Trophoblast cell (in vitro differentiated cells and primary cell): ENCODE data around the gene TMEM132D.

Experiments
- DNase-seq, 2 donors: peaks; one replicate each; pipeline ENCODE4 v3.0.0-alpha.2; 2016
- H2AFZ ChIP-seq: 2 replicates; pipeline ENCODE4 v1.6.1; 2013; ENCODE audit warnings: low read length, moderate library complexity, mild to moderate bottlenecking; ENCODE audit not compliant: insufficient read depth, poor library complexity
- H2AK5ac ChIP-seq: 2 replicates; pipeline ENCODE4 v1.6.1; 2013; ENCODE audit warnings: mild to moderate bottlenecking, low read length
- H2BK120ac ChIP-seq: 2 replicates; pipeline ENCODE4 v1.6.1; 2013; ENCODE audit warnings: low read length, mild to moderate bottlenecking, moderate library complexity; ENCODE audit not compliant: insufficient read depth, poor library complexity
- H2BK12ac ChIP-seq: 2 replicates; pipeline ENCODE4 v1.6.1; 2013; ENCODE audit warnings: mild to moderate bottlenecking, low read length, moderate library complexity
- H2BK5ac ChIP-seq: 2 replicates; pipeline ENCODE4 v1.6.1; 2013; ENCODE audit warnings: low read length, low read depth, moderate library complexity, mild to moderate bottlenecking; ENCODE audit not compliant: poor library complexity
- H3K14ac ChIP-seq: 2 replicates; pipeline ENCODE4 v1.6.1; 2013; ENCODE audit warnings: mild to moderate bottlenecking, low read length
- H3K18ac ChIP-seq: 2 replicates; pipeline ENCODE4 v1.6.1; 2013; ENCODE audit warnings: mild to moderate bottlenecking, low read length
- H3K23ac ChIP-seq: 2 replicates; pipeline ENCODE4 v1.6.1; 2013; ENCODE audit warnings: low read length
- H3K27ac ChIP-seq: 2 replicates; pipeline ENCODE4 v1.5.1; 2013; ENCODE audit warnings: low read depth, mild to moderate bottlenecking, inconsistent platforms, low read length, moderate library complexity
- H3K27me3 ChIP-seq: 2 replicates; pipeline ENCODE4 v1.6.1; 2013; ENCODE audit warnings: inconsistent platforms, mild to moderate bottlenecking, low read length, moderate library complexity; ENCODE audit not compliant: insufficient read depth
- H3K36me3 ChIP-seq, 2 experiments: 1 replicate in 1 of 2; 2 replicates in 1 of 2; pipeline ENCODE4 v1.6.1; 2013; ENCODE audit warnings: low read length in 2 of 2, mild to moderate bottlenecking in 2 of 2, moderate library complexity in 1 of 2; ENCODE audit not compliant: insufficient read depth in 2 of 2, control insufficient read depth in 1 of 2
- H3K4ac ChIP-seq: 2 replicates; pipeline ENCODE4 v1.6.1; 2013; ENCODE audit warnings: low read depth, mild to moderate bottlenecking, low read length, moderate library complexity
- H3K4me1 ChIP-seq, 2 experiments: 1 replicate in 1 of 2; 2 replicates in 1 of 2; pipeline ENCODE4 v1.6.1; 2013; ENCODE audit warnings: low read length in 2 of 2, mild to moderate bottlenecking in 2 of 2, moderate library complexity in 1 of 2; ENCODE audit not compliant: insufficient read depth in 2 of 2, control insufficient read depth in 1 of 2
- H3K4me2 ChIP-seq: 2 replicates; pipeline ENCODE4 v1.6.1; 2013; ENCODE audit warnings: inconsistent platforms, mild to moderate bottlenecking, low read length, moderate library complexity
- H3K4me3 ChIP-seq: 2 replicates; pipeline ENCODE4 v1.5.1; 2013; ENCODE audit warnings: mild to moderate bottlenecking, low read depth, low read length, inconsistent platforms
- H3K79me1 ChIP-seq: one replicate; pipeline ENCODE4 v1.6.1; 2013; ENCODE audit warnings: low read length
- H3K79me2 ChIP-seq: 2 replicates; pipeline ENCODE4 v1.6.1; 2013; ENCODE audit warnings: low read length, mild to moderate bottlenecking; ENCODE audit not compliant: control insufficient read depth, insufficient read depth, poor library complexity
- H3K9ac ChIP-seq: 2 replicates; pipeline ENCODE4 v1.6.1; 2013; ENCODE audit warnings: mild to moderate bottlenecking, low read length
- H3K9me3 ChIP-seq: 2 replicates; pipeline ENCODE4 v1.6.1; 2013; ENCODE audit warnings: low read depth, mild to moderate bottlenecking, control low read depth, inconsistent platforms, low read length; ENCODE audit not compliant: insufficient read depth
- H4K12ac ChIP-seq: 2 replicates; pipeline ENCODE4 v1.6.1; 2013; ENCODE audit warnings: low read depth, mild to moderate bottlenecking, low read length, moderate library complexity
- H4K8ac ChIP-seq: 2 replicates; pipeline ENCODE4 v1.6.1; 2013; ENCODE audit warnings: low read depth, mild to moderate bottlenecking, low read length, moderate library complexity
- H4K91ac ChIP-seq: one replicate; pipeline ENCODE4 v1.6.1; 2013; ENCODE audit warnings: low read depth, mild to moderate bottlenecking, low read length, moderate library complexity
- WGBS: extraction: QIAGEN DNeasy Blood & Tissue Kit; methylation state at CpG from one replicate; pipeline ENCODE4 v1.1.7; 2013; ENCODE audit warnings: missing lambda C conversion rate; ENCODE audit not compliant: insufficient read length, insufficient coverage; ENCODE audit errors: extremely low coverage; 5-methylcytosine and 5-hydroxymethylcytosine counted together

The TMEM132D gene

DNA sequence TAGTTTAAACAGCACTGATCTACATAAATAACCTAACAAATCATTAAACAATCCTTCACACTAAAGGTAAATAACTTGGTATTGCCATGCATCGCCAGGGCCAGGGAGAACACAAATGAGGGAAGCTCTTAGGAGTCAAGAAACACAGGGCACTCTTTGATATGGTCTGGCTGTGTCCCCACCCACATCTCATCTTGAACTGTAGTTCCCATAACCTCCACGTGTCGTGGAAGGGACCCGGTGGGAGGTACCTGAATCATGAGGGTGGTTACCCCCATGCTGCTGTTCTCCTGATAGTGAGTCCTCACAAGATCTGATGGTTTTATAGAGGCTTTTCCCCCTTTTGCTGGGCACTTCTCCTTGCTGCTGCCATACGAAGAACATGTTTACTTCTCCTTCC, 17.3 kb downstream of the TMEM132D start:
- H3K23ac ChIP-seq, result no peak overlapping the region
- no peak overlapping the region for H3K4me2 ChIP-seq
- H3K9ac ChIP-seq, result no peak overlapping the region
- H2AK5ac ChIP-seq, result no peak overlapping the region
- no peak overlapping the region for H4K8ac ChIP-seq
- H2BK120ac ChIP-seq, result no peak overlapping the region
- DNase-seq, result no peak
- H3K36me3 ChIP-seq, result no peaks in the 10 kb centered on the region
- no peak overlapping the region for H4K91ac ChIP-seq
- no peaks in the 10 kb centered on the region for H3K4me1 ChIP-seq
- H3K27me3 ChIP-seq, result no peaks in the 10 kb centered on the region
- H2AFZ ChIP-seq, result no peak overlapping the region
- no CpG with 5 or more reads among the region's 5 CpGs for WGBS
- no peak overlapping the region for H3K27ac ChIP-seq
- H3K4ac ChIP-seq, result no peak overlapping the region
- H3K79me1 ChIP-seq, result no peaks in the 10 kb centered on the region
- no peak overlapping the region for H2BK5ac ChIP-seq
- H2BK12ac ChIP-seq, result no peak overlapping the region
- H3K79me2 ChIP-seq, result no peaks in the 10 kb centered on the region
- no peak overlapping the region for H3K14ac ChIP-seq
- no peaks in the 10 kb centered on the region for H3K9me3 ChIP-seq
- no peak overlapping the region for H3K4me3 ChIP-seq
- no peak overlapping the region for H4K12ac ChIP-seq
- no peak overlapping the region for H3K18ac ChIP-seq

DNA sequence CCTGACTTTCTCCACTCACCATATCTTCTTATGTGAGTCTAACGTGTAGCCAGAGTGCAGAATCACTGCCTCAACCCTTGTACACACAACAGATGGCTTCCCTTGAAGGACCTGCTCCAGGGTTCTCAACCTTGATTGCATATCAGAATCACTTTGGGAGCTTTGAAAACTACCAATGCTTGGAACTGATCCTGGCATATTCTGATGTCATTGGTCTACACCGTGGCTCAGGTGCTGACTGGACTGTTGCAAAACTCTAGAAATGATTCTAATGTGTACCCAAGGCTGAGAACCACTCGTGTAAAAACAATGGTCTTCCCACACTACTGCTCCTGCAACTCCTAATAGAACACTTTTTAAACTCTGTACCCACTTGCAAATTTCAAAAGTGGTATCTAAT, 18.5 kb downstream of the TMEM132D start:
- Histone ChIP-seq H3K79me1 (no peaks in the 10 kb centered on the region), H3K27me3 (no peaks in the 10 kb centered on the region), H4K12ac (no peak overlapping the region)

DNA sequence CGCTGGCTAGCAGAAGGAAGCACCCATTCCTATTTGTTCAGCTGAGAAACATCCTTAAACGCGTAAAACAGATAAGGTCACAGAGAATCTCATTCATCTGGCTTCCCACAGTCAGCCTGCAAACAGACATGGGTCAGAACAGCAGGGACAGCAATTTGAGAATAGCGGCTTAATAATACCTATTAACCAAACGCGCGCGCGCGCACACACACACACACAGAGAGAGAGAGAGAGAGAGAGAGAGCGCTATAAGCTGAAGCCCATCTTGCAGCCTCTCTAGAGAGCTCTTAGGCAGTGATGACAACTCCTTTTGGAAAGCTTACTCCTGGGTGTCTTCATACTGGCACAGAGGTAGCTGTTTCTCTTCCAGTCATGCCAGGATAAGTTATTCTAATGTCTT, 26.4 kb downstream of the TMEM132D start:
- Histone ChIP-seq H2BK12ac (no peak overlapping the region), H3K4me3 (no peak overlapping the region), H3K18ac (no peak overlapping the region), H4K12ac (no peak overlapping the region), H3K23ac (no peak overlapping the region), H3K27me3 (no peaks in the 10 kb centered on the region), H3K4me2 (no peak overlapping the region), H3K4me1 (no peaks in the 10 kb centered on the region), H4K8ac (no peak overlapping the region), H3K4ac (no peak overlapping the region), H3K36me3 (no peaks in the 10 kb centered on the region), H3K9me3 (no peaks in the 10 kb centered on the region), H2AFZ (no peak overlapping the region), H2AK5ac (no peak overlapping the region), H3K79me1 (no peaks in the 10 kb centered on the region), H2BK120ac (no peak overlapping the region), H3K79me2 (no peaks in the 10 kb centered on the region), H4K91ac (no peak overlapping the region), H2BK5ac (no peak overlapping the region), H3K14ac (no peak overlapping the region), H3K9ac (no peak overlapping the region), H3K27ac (no peak overlapping the region)
- DNase-seq, result no peak
- no CpG with 5 or more reads among the region's 11 CpGs for WGBS

More for the DNA sequence above, 18.5 kb downstream of the TMEM132D start:
- Histone ChIP-seq H3K27ac (no peak overlapping the region), H4K91ac (no peak overlapping the region), H3K36me3 (no peaks in the 10 kb centered on the region), H4K8ac (no peak overlapping the region), H3K4me3 (no peak overlapping the region), H3K79me2 (no peaks in the 10 kb centered on the region), H2AFZ (no peak overlapping the region), H3K9ac (no peak overlapping the region), H3K9me3 (no peaks in the 10 kb centered on the region), H3K4ac (no peak overlapping the region), H3K4me2 (no peak overlapping the region), H2BK5ac (no peak overlapping the region), H3K14ac (no peak overlapping the region), H3K18ac (no peak overlapping the region), H3K23ac (no peak overlapping the region), H2BK12ac (no peak overlapping the region), H2AK5ac (no peak overlapping the region), H2BK120ac (no peak overlapping the region), H3K4me1 (no peaks in the 10 kb centered on the region)
- WGBS, result no CpG with 5 or more reads among the region's 3 CpGs
- no peak for DNase-seq

DNA sequence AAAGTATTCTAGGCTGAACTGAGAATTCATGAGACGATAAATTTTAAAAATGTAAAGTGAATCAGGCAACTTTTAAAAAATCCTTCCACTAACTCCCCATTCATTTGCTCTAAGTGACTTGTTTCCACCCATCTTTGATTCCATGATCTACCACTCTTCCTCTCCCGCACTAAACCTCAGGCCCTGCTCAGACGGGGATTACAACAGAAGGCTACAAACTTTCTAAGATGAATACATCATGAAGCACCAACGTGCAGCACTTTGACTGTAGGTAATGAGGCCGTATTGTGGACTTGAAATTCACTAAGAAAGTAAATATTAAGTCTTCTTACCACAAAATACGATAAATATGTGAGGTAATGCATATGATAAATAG, 30.0 kb downstream of the TMEM132D start:
- H3K36me3 ChIP-seq, result no peaks in the 10 kb centered on the region
- no peak overlapping the region for H2AFZ ChIP-seq
- no peak overlapping the region for H3K4me3 ChIP-seq
- WGBS, result no CpG with 5 or more reads among the region's 6 CpGs
- no peaks in the 10 kb centered on the region for H3K79me2 ChIP-seq
- no peak overlapping the region for H2BK120ac ChIP-seq
- no peaks in the 10 kb centered on the region for H3K79me1 ChIP-seq
- H3K4ac ChIP-seq, result no peak overlapping the region
- H4K91ac ChIP-seq, result no peak overlapping the region
- no peak overlapping the region for H2AK5ac ChIP-seq
- no peaks in the 10 kb centered on the region for H3K4me1 ChIP-seq
- H3K9me3 ChIP-seq, result no peaks in the 10 kb centered on the region
- H3K18ac ChIP-seq, result no peak overlapping the region
- no peak overlapping the region for H3K27ac ChIP-seq
- H3K9ac ChIP-seq, result no peak overlapping the region
- no peak for DNase-seq
- H3K27me3 ChIP-seq, result no peaks in the 10 kb centered on the region
- H4K12ac ChIP-seq, result no peak overlapping the region
- no peak overlapping the region for H2BK12ac ChIP-seq
- no peak overlapping the region for H3K14ac ChIP-seq
- H4K8ac ChIP-seq, result no peak overlapping the region
- no peak overlapping the region for H2BK5ac ChIP-seq
- H3K23ac ChIP-seq, result no peak overlapping the region
- no peak overlapping the region for H3K4me2 ChIP-seq
